Body of pancreas (tissue), 4 donors: ENCODE measurements around the gene DERA. TPM values are rescaled to one million over a fixed set of nuclear protein-coding genes. Genes with fewer than 3 reads are reported as not detected.
A peak's percentile ranks its signal among the peaks of the same experiment; 100 is the strongest.
"Not testable (repeated sequence)": the region's sequence is repeated elsewhere in the genome, so short reads cannot be mapped to it uniquely, and the experiment has no call there.

ENCODE experiments used
- ATAC-seq: fragments of 150-250 bp; one replicate; pipeline ENCODE4 v1.9.1; 2016
- DNase-seq, 4 donors: peaks; one replicate each; pipeline ENCODE4 v3.0.0-alpha.2; 2019
- H3K27ac ChIP-seq, 4 donors: fragments of 200-600 bp; sonication (generic); 1 replicate in 3 of 4; 2 replicates in 1 of 4; pipeline versions ENCODE4 v1.5.1 to v1.6.1; 2016 to 2019; ENCODE audit warnings: mild to moderate bottlenecking in 1 of 4, mixed read lengths in 1 of 4, moderate library complexity in 1 of 4
- H3K27me3 ChIP-seq, 2 donors: fragments of 200-600 bp; sonication (generic); one replicate each; pipeline ENCODE4 v1.6.0; 2016; ENCODE audit warnings: mild to moderate bottlenecking in 1 of 2
- H3K36me3 ChIP-seq, 2 donors: fragments of 200-600 bp; sonication (generic); replicated peaks in 1 of 2; 2 replicates each; pipeline ENCODE4 v1.5.1; 2016; ENCODE audit warnings: low read depth in 2 of 2; ENCODE audit not compliant: insufficient read depth in 1 of 2
- H3K4me1 ChIP-seq: fragments of 200-600 bp; sonication (generic); one replicate; pipeline ENCODE4 v1.6.0; 2016
- H3K4me3 ChIP-seq, 2 donors: fragments of 200-600 bp; sonication (generic); 1 replicate in 1 of 2; 2 replicates in 1 of 2; pipeline ENCODE4 v1.5.1; 2016 to 2019
- H3K9me3 ChIP-seq, 3 donors: fragments of 200-600 bp; sonication (generic); 1 replicate in 2 of 3; 2 replicates in 1 of 3; pipeline ENCODE4 v1.5.1; 2016
- CTCF ChIP-seq, 7 experiments: fragments of 450-650 bp in 4 of 7; fragments of 200-600 bp in 3 of 7; sonication (generic) in 3 of 7; IDR thresholded peaks; one replicate each; pipeline ENCODE4 v1.5.1; 2016 to 2019; ENCODE audit warnings: antibody characterized with exemption in 7 of 7
- POLR2A ChIP-seq, 3 donors: fragments of 450-650 bp; IDR thresholded peaks; one replicate each; pipeline ENCODE4 v1.6.1; 2016; ENCODE audit warnings: antibody characterized with exemption in 3 of 3, mild to moderate bottlenecking in 2 of 3
- WGBS, 2 donors: methylation state at CpG; one replicate each; pipeline ENCODE4 v1.1.5; 2017; 5-methylcytosine and 5-hydroxymethylcytosine counted together
- intact Hi-C: fragments of 100-400 bp; cut with DNase I; formaldehyde crosslinking; loops from one replicate; pipeline ENCODE4 v1.15.1; 2023
- total RNA-seq, 2 donors: library from RNA; depleted of rRNA; stranded (reverse); fragments of >200 nt; gene quantifications; one replicate each; pipeline ENCODE4 v1.1.0, GENCODE V29; 2016

Gene DERA
- total RNA-seq, 2 donors from 2014 or later = 4.9 to 19.7 TPM

GRCh38 chr12:15956010-15956409 lies 44.9 kb downstream of the DERA start:
- Histone ChIP-seq H3K27ac (no peak overlapping the region), H3K4me1 (peaks cover 4% of the 10 kb centered on the region), H3K36me3 (peaks cover 0 to 4% of the 10 kb centered on the region in 2 donors), H3K9me3 (no peaks in the 10 kb centered on the region), H3K4me3 (no peak overlapping the region), H3K27me3 (no peaks in the 10 kb centered on the region)
- TF ChIP-seq POLR2A (IDR thresholded peaks at IDR 0.05) = no peak
- no peak for TF ChIP-seq CTCF (IDR thresholded peaks at IDR 0.05)
- 38 to 40% methylated on average over 1 of the region's 1 CpG for WGBS, 2 donors
- DNase-seq = no peak
- intact Hi-C loops = no loop called here
- no peak for ATAC-seq

GRCh38 chr12:15956413-15957185 lies 45.5 kb downstream of the DERA start:
- Histone ChIP-seq H3K4me3 (no peak overlapping the region), H3K36me3 (peaks cover 0 to 5% of the 10 kb centered on the region in 2 donors), H3K9me3 (no peaks in the 10 kb centered on the region), H3K27ac (no peak overlapping the region), H3K4me1 (peaks cover 4% of the 10 kb centered on the region), H3K27me3 (no peaks in the 10 kb centered on the region)
- peak in 2 of 4 donors; percentile 13 to 15 for DNase-seq
- 58 to 63% methylated on average over 9 of the region's 9 CpGs for WGBS, 2 donors
- peak; percentile 38 for ATAC-seq
- TF ChIP-seq CTCF (IDR thresholded peaks at IDR 0.05) = no peak
- no peak for TF ChIP-seq POLR2A (IDR thresholded peaks at IDR 0.05)
- intact Hi-C loops = no loop called here

GRCh38 chr12:15962760-15963159 lies 51.6 kb downstream of the DERA start:
- peaks cover 0 to 19% of the 10 kb centered on the region in 2 donors for H3K36me3 ChIP-seq
- 84 to 86% methylated on average over 4 of the region's 4 CpGs for WGBS, 2 donors
- no peak for DNase-seq
- H3K4me1 ChIP-seq = no peaks in the 10 kb centered on the region
- H3K27me3 ChIP-seq = no peaks in the 10 kb centered on the region
- TF ChIP-seq POLR2A (IDR thresholded peaks at IDR 0.05) = no peak
- TF ChIP-seq CTCF (IDR thresholded peaks at IDR 0.05) = no peak
- intact Hi-C loops = no loop called here
- H3K27ac ChIP-seq = no peak overlapping the region
- H3K9me3 ChIP-seq = no peaks in the 10 kb centered on the region
- H3K4me3 ChIP-seq = no peak overlapping the region
- ATAC-seq = no peak

- intact Hi-C loops = no loop called here
- no peak for DNase-seq
- TF ChIP-seq POLR2A (IDR thresholded peaks at IDR 0.05) = no peak
- TF ChIP-seq CTCF (IDR thresholded peaks at IDR 0.05) = no peak
Observed at GRCh38 chr12:15963271-15963670, 52.1 kb downstream of the DERA start.

GRCh38 chr12:15966426-15966825 lies 55.3 kb downstream of the DERA start:
- DNase-seq (no peak), ATAC-seq (no peak)
- Histone ChIP-seq H3K27me3 (no peaks in the 10 kb centered on the region), H3K36me3 (peaks cover 0 to 21% of the 10 kb centered on the region in 2 donors), H3K9me3 (no peaks in the 10 kb centered on the region), H3K27ac (no peak overlapping the region), H3K4me1 (no peaks in the 10 kb centered on the region), H3K4me3 (no peak overlapping the region)
- intact Hi-C loops = no loop called here
- 88% methylated on average over 1 of the region's 1 CpG for WGBS, 2 donors
- no peak for TF ChIP-seq CTCF (IDR thresholded peaks at IDR 0.05)
- no peak for TF ChIP-seq POLR2A (IDR thresholded peaks at IDR 0.05)

More at GRCh38 chr12:15963271-15963670, 52.1 kb downstream of the DERA start:
- ATAC-seq = no peak
- Histone ChIP-seq H3K36me3 (peaks cover 0 to 19% of the 10 kb centered on the region in 2 donors), H3K9me3 (no peaks in the 10 kb centered on the region), H3K27me3 (no peaks in the 10 kb centered on the region), H3K4me1 (no peaks in the 10 kb centered on the region), H3K4me3 (no peak overlapping the region), H3K27ac (no peak overlapping the region)
- whole genome bisulfite sequencing, 2 donors = 65% methylated on average over 1 of the region's 1 CpG

GRCh38 chr12:15967053-15967452 lies 55.9 kb downstream of the DERA start:
- ATAC-seq, H3K4me3 ChIP-seq, H3K9me3 ChIP-seq, DNase-seq, H3K27me3 ChIP-seq, intact Hi-C loops, H3K27ac ChIP-seq, H3K4me1 ChIP-seq: not testable (repeated sequence)
- WGBS, 2 donors = 87 to 92% methylated on average over 3 of the region's 3 CpGs
- H3K36me3 ChIP-seq = peaks cover 0 to 21% of the 10 kb centered on the region in 2 donors
